CD4-positive, alpha-beta T cell (primary cell): Measurements from ENCODE around the gene CD38. TPM values are rescaled to one million over a fixed set of nuclear protein-coding genes. Genes with fewer than 3 reads are reported as not detected.

Source experiments
- ATAC-seq: fragments of 200-7000 bp; cut with Tn5 transposase; one replicate; pipeline ENCODE4 v1.10.0; 2022; ENCODE audit warnings: mild to moderate bottlenecking; ENCODE audit not compliant: poor library complexity
- CTCF ChIA-PET: fragments of 350-600 bp; sonication (Branson Sonifier 250); formaldehyde crosslinking; loops from one replicate; lab custom pipeline; 2021; ENCODE audit warnings: antibody characterized with exemption, inconsistent platforms; lab: Charles Lee
- POLR2A ChIA-PET: fragments of 350-600 bp; sonication (Branson Sonifier 250); formaldehyde crosslinking; loops from one replicate; lab custom pipeline; 2021; ENCODE audit warnings: antibody characterized with exemption, inconsistent platforms; lab: Charles Lee
- DNase-seq, 14 experiments: peaks; one replicate each; pipeline ENCODE4 v3.0.0-alpha.2; 2013 to 2020; ENCODE audit warnings: mixed read lengths in 2 of 14
- H3K27ac ChIP-seq, 2 donors: one replicate each; pipeline versions ENCODE4 v1.5.1 to v1.7.0; 2013; ENCODE audit warnings: low read length in 2 of 2, low read depth in 1 of 2, mild to moderate bottlenecking in 1 of 2
- H3K27me3 ChIP-seq, 2 experiments: 1 replicate in 1 of 2; 2 replicates in 1 of 2; pipeline versions ENCODE4 v1.6.1 to v1.7.0; 2013; ENCODE audit warnings: low read length in 2 of 2, control low read depth in 1 of 2, mild to moderate bottlenecking in 1 of 2, moderate library complexity in 1 of 2; ENCODE audit not compliant: insufficient read depth in 2 of 2, control insufficient read depth in 1 of 2
- H3K36me3 ChIP-seq: one replicate; pipeline ENCODE4 v1.6.1; 2013; ENCODE audit warnings: low read length, control low read depth; ENCODE audit not compliant: insufficient read depth
- H3K4me1 ChIP-seq: one replicate; pipeline ENCODE4 v1.6.1; 2013; ENCODE audit warnings: low read length, control low read depth; ENCODE audit not compliant: insufficient read depth
- H3K4me3 ChIP-seq: one replicate; pipeline ENCODE4 v1.5.1; 2013; ENCODE audit warnings: mild to moderate bottlenecking, low read length, moderate library complexity
- H3K9me3 ChIP-seq, 2 experiments: 1 replicate in 1 of 2; 2 replicates in 1 of 2; pipeline versions ENCODE4 v1.6.1 to v1.7.0; 2013; ENCODE audit warnings: low read length in 2 of 2, mild to moderate bottlenecking in 2 of 2, control low read depth in 1 of 2, moderate library complexity in 1 of 2; ENCODE audit not compliant: control insufficient read depth in 1 of 2, insufficient read depth in 1 of 2
- H3K27ac Mint-ChIP-seq: one replicate; pipeline ENCODE4 v1.8.0; 2020; ENCODE audit warnings: mixed read lengths
- H3K27me3 Mint-ChIP-seq: one replicate; pipeline ENCODE4 v1.8.0; 2021; ENCODE audit warnings: mixed read lengths
- H3K36me3 Mint-ChIP-seq: one replicate; pipeline ENCODE4 v1.8.0; 2021; ENCODE audit warnings: low read depth, mixed read lengths
- H3K4me1 Mint-ChIP-seq: one replicate; pipeline ENCODE4 v1.8.0; 2021; ENCODE audit warnings: low read depth, mixed read lengths
- H3K4me3 Mint-ChIP-seq: one replicate; pipeline ENCODE4 v1.8.0; 2020; ENCODE audit warnings: mild to moderate bottlenecking, mixed read lengths
- H3K9me3 Mint-ChIP-seq: one replicate; pipeline ENCODE4 v1.8.0; 2020; ENCODE audit warnings: mixed read lengths
- CTCF ChIP-seq: fragments of 200-600 bp; IDR thresholded peaks from one replicate; pipeline ENCODE4 v1.8.0; 2022; ENCODE audit warnings: antibody characterized with exemption, mild to moderate bottlenecking
- intact Hi-C, 2 experiments: fragments of 100-400 bp; cut with DNase I in 1 of 2; cut with micrococcal nuclease in 1 of 2; formaldehyde crosslinking; loops; one replicate each; pipeline versions ENCODE4 v1.15.1 to v1.9.0; 2023 to 2025; cut with DNase I, micrococcal nuclease
- total RNA-seq, 174 experiments: library from RNA in 2 of 174; stranded (reverse) in 2 of 174; gene quantifications; one replicate each; pipeline ENCODE4 v1.2.3 and lab custom pipeline; 2021 to 2026

The CD38 gene
- total RNA-seq, 2 experiments from 2014 or later = 9.6 to 9.9 TPM

GRCh38 chr4:15786743-15787142 lies 8.6 kb downstream of the CD38 start:
- CTCF ChIA-PET = no interaction called here
- Mint-ChIP-seq H3K27me3 (no peaks in the 10 kb centered on the region), H3K36me3 (peaks cover 52% of the 10 kb centered on the region), H3K9me3 (no peaks in the 10 kb centered on the region), H3K4me3 (no peak overlapping the region), H3K27ac (no peak overlapping the region), H3K4me1 (peaks cover 47% of the 10 kb centered on the region)
- H3K4me1 ChIP-seq = peaks cover 4% of the 10 kb centered on the region
- no peak for DNase-seq
- intact Hi-C loops = no loop called here
- H3K27ac ChIP-seq = no peak overlapping the region
- peaks cover 2% of the 10 kb centered on the region for H3K36me3 ChIP-seq
- no peak for TF ChIP-seq CTCF
- POLR2A ChIA-PET = interaction anchor here (1.4 kb wide), 1 partner anchor 20 kb away, joined by 3 read pairs; no protein-coding TSS in a partner anchor
- peaks cover 0 to 2% of the 10 kb centered on the region in 2 experiments for H3K27me3 ChIP-seq
- H3K4me3 ChIP-seq = no peak overlapping the region
- ATAC-seq = no peak
- peaks cover 0 to 8% of the 10 kb centered on the region in 2 experiments for H3K9me3 ChIP-seq

GRCh38 chr4:15792974-15793373 lies 14.8 kb downstream of the CD38 start:
- POLR2A ChIA-PET = no interaction called here
- H3K27ac Mint-ChIP-seq = no peak overlapping the region

GRCh38 chr4:15793506-15794363 lies 15.6 kb downstream of the CD38 start:
- Histone ChIP-seq H3K9me3 (no peaks in the 10 kb centered on the region), H3K4me1 (no peaks in the 10 kb centered on the region), H3K36me3 (no peaks in the 10 kb centered on the region), H3K4me3 (no peak overlapping the region), H3K27ac (no peak overlapping the region), H3K27me3 (no peaks in the 10 kb centered on the region)
- CTCF ChIA-PET = no interaction called here
- POLR2A ChIA-PET = no interaction called here
- intact Hi-C loops = no loop called here
- H3K4me1 Mint-ChIP-seq = peaks cover 18% of the 10 kb centered on the region
- H3K4me3 Mint-ChIP-seq = no peak overlapping the region
- peaks cover 12% of the 10 kb centered on the region for H3K36me3 Mint-ChIP-seq
- TF ChIP-seq CTCF = no peak
- H3K9me3 Mint-ChIP-seq = no peaks in the 10 kb centered on the region
- ATAC-seq = no peak
- no peak overlapping the region for H3K27ac Mint-ChIP-seq
- no peak for DNase-seq
- H3K27me3 Mint-ChIP-seq = no peaks in the 10 kb centered on the region

More at GRCh38 chr4:15792974-15793373, 14.8 kb downstream of the CD38 start:
- DNase-seq (no peak), ATAC-seq (no peak)
- CTCF ChIA-PET = no interaction called here
- intact Hi-C loops = no loop called here
- Mint-ChIP-seq H3K36me3 (peaks cover 12% of the 10 kb centered on the region), H3K27me3 (no peaks in the 10 kb centered on the region), H3K4me1 (peaks cover 24% of the 10 kb centered on the region), H3K9me3 (no peaks in the 10 kb centered on the region), H3K4me3 (no peak overlapping the region)
- no peak for TF ChIP-seq CTCF
- no peaks in the 10 kb centered on the region for H3K9me3 ChIP-seq
- H3K4me3 ChIP-seq = no peak overlapping the region
- peaks cover 2% of the 10 kb centered on the region for H3K36me3 ChIP-seq
- no peaks in the 10 kb centered on the region for H3K4me1 ChIP-seq
- no peaks in the 10 kb centered on the region for H3K27me3 ChIP-seq
- H3K27ac ChIP-seq = no peak overlapping the region
